GM12892 (cell line): Measurements from ENCODE around the gene TUBB6.

ENCODE experiments used
- DNase-seq: peaks from one replicate; pipeline ENCODE4 v3.0.0; 2011; ENCODE audit not compliant: insufficient read length
- FAIRE-seq: peaks from 2 replicates; lab custom pipeline; 2011; peaks lifted over from hg19 to GRCh38; lab: Jason Lieb, UNC
- POLR2A ChIP-seq: IDR thresholded peaks from 2 replicates; pipeline ENCODE4 v1.6.1; 2011; ENCODE audit warnings: low read depth, low read length, control low read depth
- POLR2AphosphoS5 ChIP-seq: IDR thresholded peaks from 2 replicates; pipeline ENCODE4 v1.6.1; 2011; ENCODE audit warnings: low read depth, low read length, control low read depth
- TAF1 ChIP-seq: IDR thresholded peaks from 2 replicates; pipeline ENCODE4 v1.6.1; 2011; ENCODE audit warnings: low read depth, mild to moderate bottlenecking, control low read depth, low read length, borderline replicate concordance

TUBB6 gene

DNA sequence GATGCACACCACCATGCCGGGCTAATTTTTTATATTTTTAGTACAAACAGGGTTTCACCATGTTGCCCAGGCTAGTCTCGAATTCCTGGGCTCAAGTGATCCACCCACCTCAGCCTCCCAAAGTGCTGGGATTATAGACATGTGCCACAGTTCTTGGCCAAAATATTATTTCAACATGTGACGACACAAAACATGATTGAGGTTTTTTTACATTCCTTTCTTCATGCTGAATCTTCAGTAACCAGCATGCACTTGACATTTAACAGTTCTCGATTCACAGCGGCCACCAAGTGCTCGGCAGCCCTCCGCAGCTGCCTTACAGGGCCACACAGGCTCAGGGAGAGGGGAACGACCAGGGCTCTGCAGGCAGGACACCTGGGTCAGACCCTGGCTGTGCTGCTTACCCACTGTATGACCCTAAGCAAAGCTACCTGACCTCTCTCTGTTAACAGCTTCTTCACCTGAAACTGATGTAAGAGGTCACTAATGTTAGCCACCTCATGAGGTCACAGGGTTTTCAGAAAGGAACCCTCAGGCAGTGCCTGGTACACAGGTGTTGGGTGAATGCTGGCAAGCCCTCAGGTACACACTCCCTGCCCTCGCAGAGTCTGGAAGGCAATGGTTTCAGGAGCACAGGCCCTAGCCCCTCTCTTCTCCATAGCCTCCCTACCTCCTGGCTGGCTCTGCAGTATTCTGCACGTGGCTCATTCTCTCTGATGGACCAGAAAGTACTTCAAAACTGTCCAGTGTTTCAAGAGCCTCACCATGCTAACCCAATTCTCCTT lies 25.7 kb downstream of the TUBB6 start:
- no peak for DNase-seq
- no peak for TF ChIP-seq POLR2AphosphoS5
- TF ChIP-seq POLR2A, result no peak
- TF ChIP-seq TAF1, result no peak
- FAIRE-seq, result no peak

DNA sequence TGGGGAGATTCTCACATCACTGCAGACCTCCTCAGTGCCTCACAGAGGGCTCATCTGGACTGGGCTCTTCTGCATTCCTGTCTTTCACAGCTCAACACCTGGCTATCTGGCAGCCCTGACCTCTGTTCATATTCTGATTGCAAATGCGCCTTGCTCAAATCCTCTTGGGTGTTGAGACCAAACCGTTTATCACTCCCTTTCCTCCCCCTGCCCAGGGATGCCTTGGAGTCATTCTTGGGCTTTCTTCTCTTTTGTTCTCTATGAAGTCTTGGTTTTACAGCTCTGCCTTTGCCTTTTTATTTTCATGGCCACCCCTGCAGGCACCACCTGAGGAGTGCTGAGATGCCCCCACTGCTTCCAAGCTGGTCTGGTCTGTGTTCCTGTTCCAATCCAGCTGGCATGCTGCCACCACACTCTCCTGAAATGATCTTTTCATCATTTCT lies 26.3 kb downstream of the TUBB6 start:
- no peak for TF ChIP-seq TAF1
- no peak for TF ChIP-seq POLR2A
- TF ChIP-seq POLR2AphosphoS5, result no peak
- DNase-seq (no peak), FAIRE-seq (no peak)

DNA sequence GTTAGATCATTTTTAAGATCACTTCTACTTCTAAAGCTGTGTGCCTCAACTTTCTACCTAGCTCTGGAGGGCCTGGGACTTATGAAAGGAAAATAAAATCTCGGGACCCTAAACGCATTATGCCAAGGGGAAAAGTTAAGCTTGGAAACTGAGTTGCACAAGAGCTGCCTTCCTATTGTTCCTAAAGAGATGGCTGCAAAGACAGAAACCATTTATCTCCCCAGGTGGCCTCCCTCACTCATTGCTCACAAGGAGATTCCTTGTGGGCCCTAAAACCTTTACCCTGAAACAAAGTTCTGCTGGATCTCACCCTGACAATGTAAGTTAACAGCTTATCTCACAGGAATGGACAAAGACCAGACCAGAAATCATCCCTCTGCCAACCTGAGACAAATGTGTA lies 26.8 kb downstream of the TUBB6 start:
- DNase-seq (no peak), FAIRE-seq (no peak)
- no peak for TF ChIP-seq POLR2AphosphoS5
- TF ChIP-seq POLR2A, result no peak
- TF ChIP-seq TAF1, result no peak

DNA sequence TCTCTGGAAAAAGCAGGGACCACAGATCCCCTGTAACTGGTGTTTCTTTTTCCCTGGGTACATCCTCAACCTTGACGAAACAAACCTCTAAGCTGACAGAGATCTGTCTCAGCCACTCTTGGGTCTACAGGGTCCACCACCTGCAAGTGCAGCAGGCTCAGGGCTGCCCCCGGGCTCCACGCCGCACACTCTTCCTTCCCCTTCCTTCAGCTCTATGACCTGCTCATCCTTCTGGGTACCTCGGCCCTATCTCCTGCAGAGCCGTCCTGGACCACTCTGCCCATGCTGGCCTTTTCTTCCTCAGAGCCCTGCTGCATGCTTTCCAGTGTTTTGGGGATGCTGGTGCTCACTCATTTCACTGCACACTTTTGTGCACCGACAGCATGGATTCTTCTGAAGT lies 27.5 kb downstream of the TUBB6 start:
- DNase-seq (no peak), FAIRE-seq (no peak)
- TF ChIP-seq POLR2AphosphoS5 (no peak), POLR2A (no peak), TAF1 (no peak)

DNA sequence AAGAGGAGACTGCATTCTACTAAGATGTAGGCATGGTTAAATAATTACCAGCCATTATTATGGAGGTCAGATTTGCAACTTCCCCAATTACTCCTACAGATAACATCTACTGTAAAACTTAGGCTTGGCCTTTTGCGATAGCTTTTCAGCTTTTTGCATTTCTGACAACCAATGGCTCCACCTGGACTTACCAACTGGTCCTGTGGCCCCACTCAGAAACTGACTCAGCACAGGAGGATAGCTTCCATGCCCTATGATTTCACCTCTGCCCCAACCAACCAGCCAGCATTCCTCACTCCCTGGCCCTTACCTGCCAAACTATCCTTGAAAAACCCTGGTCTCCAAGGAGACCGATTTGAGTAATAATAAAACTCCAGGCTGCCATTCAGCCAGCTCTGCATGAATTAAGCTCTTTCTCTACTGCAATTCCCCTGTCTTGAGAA lies 28.2 kb downstream of the TUBB6 start:
- DNase-seq (no peak), FAIRE-seq (no peak)
- TF ChIP-seq POLR2A, result no peak
- TF ChIP-seq TAF1, result no peak
- no peak for TF ChIP-seq POLR2AphosphoS5

DNA sequence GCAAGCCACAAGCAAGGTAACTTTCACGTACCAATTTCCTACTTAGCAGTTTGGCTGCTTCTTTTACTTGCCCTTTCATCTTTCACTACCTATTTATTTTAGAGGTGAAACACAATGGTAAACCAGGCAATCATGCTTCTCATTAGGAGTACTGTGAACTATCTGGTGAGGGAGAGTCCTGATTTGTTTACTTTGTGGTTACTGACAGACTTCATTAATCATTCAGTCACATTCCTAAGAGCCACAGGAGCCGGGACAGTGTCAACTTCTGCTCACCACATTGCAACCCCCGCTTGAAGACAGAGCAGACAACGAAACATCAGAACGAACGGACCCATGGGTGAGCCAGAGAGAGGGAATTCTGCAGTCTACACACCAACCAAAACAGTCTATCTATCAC lies 28.8 kb downstream of the TUBB6 start:
- no peak for DNase-seq
- FAIRE-seq, result peak; percentile 74
- TF ChIP-seq POLR2AphosphoS5, result no peak
- no peak for TF ChIP-seq TAF1
- TF ChIP-seq POLR2A, result no peak

DNA sequence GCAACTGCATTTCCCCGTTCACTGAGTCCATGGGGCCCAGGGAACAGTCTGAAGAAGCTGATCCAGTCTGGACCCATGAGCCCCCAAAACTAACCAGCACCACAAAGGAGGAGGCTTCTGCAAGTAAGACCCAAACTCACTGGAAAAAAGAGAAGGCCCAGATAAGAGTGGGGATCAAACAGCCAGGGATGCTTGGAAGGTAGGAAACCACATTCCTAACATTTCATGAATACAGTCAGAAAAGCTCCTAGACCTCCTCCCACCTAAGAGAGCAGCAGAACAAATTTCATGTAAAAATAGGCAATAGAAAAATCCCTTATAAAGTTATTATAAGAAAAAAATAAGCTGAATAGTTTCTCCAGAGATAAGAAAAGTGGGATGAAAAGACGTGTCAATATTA lies 30.3 kb downstream of the TUBB6 start:
- FAIRE-seq (no peak), DNase-seq (no peak)
- TF ChIP-seq POLR2AphosphoS5 (no peak), TAF1 (no peak), POLR2A (no peak)

DNA sequence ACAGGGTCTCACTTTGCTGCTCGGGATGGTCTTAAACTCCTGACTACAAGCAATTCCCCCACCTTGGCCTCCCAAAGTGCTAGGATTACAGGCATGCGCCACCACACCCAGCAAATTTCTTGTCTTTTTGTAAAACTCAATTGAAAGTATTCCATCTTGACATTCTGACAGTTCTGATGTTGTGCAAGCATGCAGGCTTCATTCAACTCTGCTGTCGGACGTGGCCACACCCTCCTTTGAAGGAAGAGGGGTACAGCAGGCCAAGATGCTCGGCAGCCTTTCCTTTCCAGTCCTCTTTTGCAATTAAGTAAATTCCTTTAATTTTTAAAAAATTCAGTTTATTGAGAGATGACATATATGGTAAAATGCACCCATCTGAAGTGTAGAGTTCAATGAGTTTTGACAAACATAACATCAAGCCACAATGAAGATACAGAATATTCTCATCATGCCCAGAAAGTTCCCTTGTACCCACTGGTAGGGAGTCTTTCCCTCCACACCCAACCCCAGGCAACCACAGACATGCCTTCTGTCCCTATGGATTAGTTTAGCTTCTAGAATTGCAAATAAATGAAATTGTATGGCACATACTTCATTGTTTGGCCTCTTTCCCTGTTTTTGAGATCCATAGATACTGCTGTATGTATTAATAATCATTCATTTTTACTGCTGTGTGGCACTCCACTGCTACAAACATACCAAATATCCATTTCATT lies 33.1 kb downstream of the TUBB6 start:
- DNase-seq (no peak), FAIRE-seq (no peak)
- TF ChIP-seq POLR2A (no peak), POLR2AphosphoS5 (no peak), TAF1 (no peak)

DNA sequence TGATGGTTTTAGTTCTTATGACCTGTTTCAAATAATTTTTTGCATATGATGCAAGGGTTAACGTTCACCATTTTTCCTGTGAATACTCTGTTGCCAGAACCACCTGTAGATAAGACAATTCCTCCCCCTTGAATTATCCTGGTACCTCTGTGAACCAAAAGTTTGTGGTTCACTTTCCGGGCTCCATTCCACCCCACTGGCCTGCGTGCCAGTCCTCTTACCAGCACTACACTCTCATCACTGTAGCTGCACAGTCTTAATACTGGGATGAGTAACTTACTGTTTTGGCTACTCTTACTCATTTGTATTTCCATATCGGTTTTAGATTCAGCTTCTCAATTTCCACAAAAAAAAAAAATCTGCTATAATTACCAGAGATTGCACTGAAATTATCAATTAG lies 34.6 kb downstream of the TUBB6 start:
- TF ChIP-seq POLR2AphosphoS5 (no peak), POLR2A (no peak), TAF1 (no peak)
- DNase-seq (no peak), FAIRE-seq (no peak)

DNA sequence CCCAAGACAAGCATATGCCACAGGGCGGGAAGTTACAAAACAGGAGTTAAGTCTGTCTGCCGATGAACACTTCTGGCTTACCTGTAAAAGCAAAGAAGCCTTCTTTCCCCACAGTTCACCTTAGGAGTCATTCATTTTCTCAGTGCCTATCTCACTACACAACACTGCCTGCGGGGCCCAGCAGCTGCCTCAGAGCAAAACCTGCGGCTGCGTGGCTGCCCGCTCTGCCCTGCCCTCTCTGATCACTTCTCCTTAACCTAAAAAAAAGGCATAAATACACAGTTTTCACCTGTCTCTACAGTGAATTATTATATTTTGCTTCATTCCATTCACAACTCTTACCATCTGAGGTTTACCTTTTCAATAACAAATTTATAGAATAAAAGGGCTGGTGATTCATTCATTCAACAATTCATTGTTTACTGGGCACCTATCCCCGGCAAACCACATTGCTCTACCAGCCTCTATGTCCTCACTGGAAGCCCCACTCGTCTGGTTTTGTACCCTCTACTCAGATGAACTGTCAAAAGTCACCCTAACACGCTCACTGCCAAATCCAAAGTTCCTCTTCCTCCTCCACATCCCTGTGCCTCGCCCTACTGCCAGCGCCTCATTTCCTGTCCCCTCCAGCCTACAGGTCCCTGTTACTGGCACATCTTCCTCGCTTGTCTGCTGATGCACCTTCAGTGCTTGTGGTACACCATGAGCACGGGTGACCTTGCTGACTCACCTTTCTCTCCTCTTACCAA lies 37.6 kb downstream of the TUBB6 start:
- TF ChIP-seq POLR2AphosphoS5, result 0 out of 2 replicates have a peak, but pooled peaks have one; percentile 20
- no peak for TF ChIP-seq TAF1
- TF ChIP-seq POLR2A, result 0 out of 2 replicates have a peak, but pooled peaks have one; percentile 19
- DNase-seq, result no peak
- FAIRE-seq, result no peak

DNA sequence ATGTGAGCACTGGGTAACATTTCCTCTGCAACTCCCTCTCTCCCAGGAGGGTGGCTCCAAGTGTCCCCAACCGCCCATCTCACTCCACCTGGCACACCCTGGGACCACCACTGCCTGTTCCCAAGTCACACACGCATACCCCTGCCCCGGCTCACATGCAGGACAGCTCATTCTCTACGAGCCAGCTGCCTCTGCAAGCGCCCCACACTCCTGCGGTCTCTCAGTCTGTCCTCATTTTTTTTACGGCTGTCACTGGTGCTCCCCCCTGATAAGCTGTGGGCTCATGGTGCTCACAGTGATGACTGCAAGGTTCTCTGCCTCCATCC lies 38.2 kb downstream of the TUBB6 start:
- TF ChIP-seq POLR2AphosphoS5, result 0 out of 2 replicates have a peak, but pooled peaks have one; percentile 7
- TF ChIP-seq TAF1, result no peak
- DNase-seq (no peak), FAIRE-seq (no peak)
